Activated T-helper 1 cell treated with anti-CD3 and anti-CD28 coated beads, Interleukin-2, amount 50 U/mL, for 16 hours (primary cell): ENCODE results near the gene ATCAY.

ENCODE experiments used
- DNase-seq, 2 donors: peaks; one replicate each; pipeline ENCODE4 v3.0.0-alpha.2; 2020; ENCODE audit warnings: low read depth in 1 of 2, low spot score in 1 of 2

The ATCAY gene, protein sequence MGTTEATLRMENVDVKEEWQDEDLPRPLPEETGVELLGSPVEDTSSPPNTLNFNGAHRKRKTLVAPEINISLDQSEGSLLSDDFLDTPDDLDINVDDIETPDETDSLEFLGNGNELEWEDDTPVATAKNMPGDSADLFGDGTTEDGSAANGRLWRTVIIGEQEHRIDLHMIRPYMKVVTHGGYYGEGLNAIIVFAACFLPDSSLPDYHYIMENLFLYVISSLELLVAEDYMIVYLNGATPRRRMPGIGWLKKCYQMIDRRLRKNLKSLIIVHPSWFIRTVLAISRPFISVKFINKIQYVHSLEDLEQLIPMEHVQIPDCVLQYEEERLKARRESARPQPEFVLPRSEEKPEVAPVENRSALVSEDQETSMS

DNA sequence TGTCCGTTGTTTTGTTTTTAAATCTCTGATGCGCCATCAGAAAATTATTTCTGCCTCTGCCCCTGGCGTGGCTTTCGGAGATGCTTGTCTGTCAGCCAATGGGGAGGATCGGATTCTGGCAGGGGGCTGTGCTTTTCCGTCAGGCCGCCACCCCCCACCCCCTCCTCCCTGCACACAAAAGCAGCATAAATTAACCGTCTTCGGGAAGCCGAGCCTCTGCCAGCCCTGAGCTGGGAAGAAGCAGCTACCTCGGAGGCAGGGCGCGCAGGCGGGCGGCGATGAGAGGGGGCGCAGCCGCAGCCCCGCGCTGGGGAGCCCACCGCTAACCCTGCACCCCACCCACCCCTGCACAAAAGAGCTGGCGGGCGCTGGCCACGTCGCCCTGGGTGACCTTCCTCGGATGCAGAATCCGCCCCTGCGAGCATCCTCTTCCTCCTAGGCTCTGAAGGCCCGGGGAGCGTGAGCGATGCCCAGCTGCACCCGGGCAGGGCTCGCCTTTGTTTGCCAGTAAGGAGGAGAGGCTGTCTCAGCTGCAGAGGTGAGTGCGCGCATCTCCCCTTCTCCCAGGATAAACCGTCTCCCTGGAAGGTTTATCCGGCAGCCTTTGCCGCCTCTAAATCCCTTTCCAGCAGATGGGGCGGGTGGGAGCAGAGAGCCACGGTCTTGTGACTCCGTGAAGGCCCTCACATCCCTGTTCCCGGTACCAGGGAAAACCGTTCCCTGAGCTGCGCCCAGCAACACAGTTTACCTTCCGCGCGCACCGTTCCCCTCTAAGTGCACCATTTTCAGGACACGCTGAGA is at the start of gene ATCAY:
ATCAY (plus strand) TSS at position 215 of the 801 bp plus-strand sequence. CDS start 5,083 bp downstream, outside the sequence.
- DNase-seq = no peak

- no peak for DNase-seq
These were observed 48.9 kb upstream of the ATCAY start for GRCh38 chr19:3831601-3832000.

DNA sequence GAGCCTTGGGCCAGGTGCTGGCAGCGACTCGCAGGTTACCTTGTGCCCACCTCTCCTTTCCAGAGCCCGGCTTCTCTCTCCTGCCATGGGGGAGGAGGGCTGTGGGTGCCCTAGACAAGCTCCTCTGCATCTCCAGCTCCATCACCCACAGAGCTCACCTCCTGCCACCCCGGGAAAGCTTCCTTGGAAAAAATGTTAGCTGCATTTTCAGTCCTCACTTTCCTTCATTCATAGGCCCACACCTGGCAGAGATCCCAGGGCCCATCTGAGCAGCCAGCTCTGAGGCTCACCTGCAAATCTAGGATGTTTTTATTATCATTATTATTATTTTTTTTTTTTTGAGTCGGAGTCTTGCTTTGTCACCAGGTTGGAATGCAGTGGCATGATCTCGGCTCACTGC is 48.5 kb upstream of the ATCAY start:
- no peak for DNase-seq

GRCh38 chr19:3833578-3834348 is 46.7 kb upstream of the ATCAY start:
- DNase-seq = no peak

DNA sequence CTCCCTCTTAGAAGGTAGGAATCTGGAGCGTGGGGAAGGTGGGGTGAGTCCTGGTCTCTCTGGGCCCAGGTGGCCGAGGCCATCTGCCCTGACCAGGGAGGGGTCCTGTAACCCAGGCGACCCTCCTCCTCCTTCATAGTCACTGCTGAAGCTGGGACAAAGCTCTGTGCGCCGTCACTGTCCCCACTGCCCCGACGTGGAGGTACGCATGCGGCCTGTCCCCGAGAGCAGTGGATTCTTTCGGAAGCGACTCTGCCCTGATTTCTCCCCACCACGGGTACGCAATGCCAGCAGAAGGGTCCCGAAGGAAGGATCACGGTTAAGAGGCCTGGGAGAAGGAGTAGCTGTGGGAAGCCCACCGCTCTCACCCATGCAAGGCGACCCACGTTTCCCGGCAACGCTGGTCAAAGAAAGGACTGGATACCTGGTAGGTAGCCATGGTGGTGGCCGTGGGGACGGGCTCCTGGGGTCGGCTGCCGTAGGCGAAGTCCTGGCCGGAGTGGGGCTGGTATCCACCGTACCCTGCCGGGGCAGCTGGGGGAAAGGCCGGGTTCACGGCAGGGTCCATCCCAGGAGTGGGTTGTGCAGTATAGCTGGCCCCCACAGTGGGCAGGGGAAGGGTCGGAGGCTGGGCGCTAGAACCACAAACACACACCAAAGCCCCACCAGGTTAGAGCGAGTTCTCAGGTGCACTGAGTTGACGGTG is 46.0 kb upstream of the ATCAY start:
- no peak for DNase-seq

GRCh38 chr19:3835055-3835435 is 45.4 kb upstream of the ATCAY start:
- DNase-seq = no peak

- no peak for DNase-seq
These were observed 43.6 kb upstream of the ATCAY start for GRCh38 chr19:3836887-3837286.

- no peak for DNase-seq
These were observed 43.2 kb upstream of the ATCAY start for GRCh38 chr19:3837332-3837731.

DNA sequence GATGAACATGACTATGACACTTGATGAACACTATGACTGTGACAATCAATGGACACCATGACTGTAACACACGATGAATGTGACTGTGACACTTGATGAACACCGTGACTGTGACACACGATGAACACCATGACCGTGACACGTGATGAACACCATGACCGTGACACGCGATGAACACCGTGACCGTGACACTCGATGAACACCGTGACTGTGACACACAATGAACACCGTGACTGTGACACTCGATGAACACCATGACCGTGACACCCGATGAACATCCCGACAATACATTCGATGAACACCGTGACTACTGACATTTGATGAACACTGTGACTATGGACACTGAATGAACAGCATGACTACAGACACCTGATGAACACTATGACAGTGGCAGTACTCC is 42.6 kb upstream of the ATCAY start:
- DNase-seq = no peak

DNA sequence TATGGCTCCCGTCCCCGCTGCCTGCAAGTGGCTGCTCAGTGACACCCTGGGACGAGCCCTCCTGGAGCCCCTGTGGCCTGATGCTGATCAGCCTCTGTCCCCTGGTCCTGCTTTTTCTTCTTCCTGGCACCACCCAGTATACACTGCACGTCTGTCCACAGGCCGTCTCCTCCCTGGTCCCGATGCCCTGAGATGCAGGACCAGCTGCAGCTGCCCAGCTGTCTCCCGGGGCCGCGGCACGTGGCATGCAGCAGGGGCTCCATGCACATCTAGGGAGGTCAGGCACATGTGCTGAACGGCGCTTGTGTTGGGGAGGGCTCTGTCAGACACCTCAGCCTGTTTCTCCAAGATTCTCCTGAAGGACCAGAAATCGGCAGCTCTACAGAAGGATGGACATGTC is 41.8 kb upstream of the ATCAY start:
- no peak for DNase-seq

DNA sequence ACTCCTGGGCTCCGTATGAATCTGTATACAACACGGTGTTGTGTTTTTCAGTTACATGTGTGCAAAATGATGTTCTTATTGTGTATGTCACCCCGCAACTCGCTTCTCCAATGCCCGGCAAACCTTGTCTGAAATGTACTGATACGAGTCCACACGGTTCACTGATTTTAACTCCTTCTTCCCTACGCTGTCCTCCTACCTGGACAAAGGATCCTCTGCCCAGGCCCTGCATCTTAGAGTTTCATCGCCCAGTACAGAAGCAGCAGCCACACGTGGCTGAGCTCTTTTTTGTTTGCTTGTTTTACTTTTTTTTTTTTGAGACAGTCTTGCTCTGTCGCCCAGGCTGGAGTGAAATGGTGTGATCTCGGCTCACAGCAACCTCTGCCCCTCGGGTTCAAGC is 40.5 kb upstream of the ATCAY start:
- no peak for DNase-seq

- DNase-seq = no peak
These were observed 39.7 kb upstream of the ATCAY start for GRCh38 chr19:3840804-3841203.

- no peak for DNase-seq
These were observed 37.5 kb upstream of the ATCAY start for GRCh38 chr19:3842948-3843347.

- no peak for DNase-seq
These were observed 35.9 kb upstream of the ATCAY start for GRCh38 chr19:3844596-3844995.

DNA sequence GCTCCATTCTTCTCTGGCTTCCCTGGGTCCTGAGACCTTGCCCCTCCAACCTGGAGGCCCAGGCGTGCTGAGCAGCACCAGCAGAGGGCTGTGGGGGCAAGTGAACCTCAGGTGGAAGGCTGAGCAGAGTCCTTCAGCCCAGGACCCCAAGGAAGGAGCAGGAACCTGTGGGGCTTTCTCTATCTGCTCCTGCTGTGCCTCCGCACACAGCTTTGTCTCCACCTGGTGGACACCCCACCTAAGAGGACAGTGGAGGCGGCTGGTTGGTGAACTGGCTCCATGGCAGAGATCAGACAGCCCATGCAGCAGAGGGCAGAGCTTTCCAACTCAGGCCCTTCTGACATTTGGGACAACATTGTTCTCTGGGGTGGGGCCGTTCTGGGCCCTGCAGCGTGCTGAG is 31.4 kb upstream of the ATCAY start:
- peak in 1 of 2 donors; percentile 20 for DNase-seq

DNA sequence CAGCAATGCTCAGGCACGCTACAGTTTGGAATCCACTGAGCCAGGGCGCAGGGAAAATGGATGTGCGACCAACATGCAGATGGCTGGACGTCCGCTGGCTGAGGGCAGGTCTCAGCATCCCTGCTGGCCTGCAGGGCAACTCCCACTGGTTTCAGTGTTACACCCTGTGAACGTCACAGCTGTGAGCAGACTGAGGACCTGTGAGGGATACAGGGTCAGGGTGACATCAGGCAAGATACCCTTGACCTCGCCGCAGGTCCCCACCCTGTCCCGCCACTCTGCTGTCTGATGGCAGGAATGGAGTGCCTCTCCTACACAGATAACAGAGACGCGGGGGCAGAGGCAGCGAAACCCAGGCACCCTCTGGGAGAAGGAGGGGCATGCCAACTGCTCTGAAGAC is 30.7 kb upstream of the ATCAY start:
- DNase-seq = no peak

DNA sequence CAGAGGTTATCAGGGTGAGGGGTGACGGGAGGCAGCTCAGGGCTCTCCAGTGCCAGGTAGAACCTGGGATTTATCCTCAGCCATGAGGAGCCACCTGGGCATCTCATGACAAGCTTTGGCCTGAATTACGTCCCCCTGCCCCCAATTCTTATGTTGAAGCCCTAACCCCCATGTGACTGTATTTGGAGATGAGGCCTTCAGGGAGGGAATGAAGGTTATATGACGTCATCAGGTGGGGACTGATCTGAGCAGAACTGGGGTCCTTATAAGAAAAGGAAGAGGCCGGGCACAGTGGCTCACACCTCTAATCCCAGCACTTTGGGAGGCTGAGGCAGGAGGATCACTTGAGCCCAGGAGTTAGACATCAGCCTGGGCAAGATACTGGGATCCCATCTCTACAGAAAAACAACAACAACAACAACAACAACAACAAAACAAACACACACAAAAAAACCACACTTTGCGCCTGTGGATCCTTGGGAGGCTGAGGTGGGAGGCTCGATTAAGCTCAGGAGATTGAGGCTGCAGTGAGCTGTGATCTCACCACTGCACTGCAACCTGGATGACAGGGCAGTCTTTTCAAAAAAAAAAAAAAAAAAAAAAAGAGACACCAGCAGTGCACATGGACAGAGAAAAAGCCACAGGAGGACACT is 30.0 kb upstream of the ATCAY start:
- no peak for DNase-seq

DNA sequence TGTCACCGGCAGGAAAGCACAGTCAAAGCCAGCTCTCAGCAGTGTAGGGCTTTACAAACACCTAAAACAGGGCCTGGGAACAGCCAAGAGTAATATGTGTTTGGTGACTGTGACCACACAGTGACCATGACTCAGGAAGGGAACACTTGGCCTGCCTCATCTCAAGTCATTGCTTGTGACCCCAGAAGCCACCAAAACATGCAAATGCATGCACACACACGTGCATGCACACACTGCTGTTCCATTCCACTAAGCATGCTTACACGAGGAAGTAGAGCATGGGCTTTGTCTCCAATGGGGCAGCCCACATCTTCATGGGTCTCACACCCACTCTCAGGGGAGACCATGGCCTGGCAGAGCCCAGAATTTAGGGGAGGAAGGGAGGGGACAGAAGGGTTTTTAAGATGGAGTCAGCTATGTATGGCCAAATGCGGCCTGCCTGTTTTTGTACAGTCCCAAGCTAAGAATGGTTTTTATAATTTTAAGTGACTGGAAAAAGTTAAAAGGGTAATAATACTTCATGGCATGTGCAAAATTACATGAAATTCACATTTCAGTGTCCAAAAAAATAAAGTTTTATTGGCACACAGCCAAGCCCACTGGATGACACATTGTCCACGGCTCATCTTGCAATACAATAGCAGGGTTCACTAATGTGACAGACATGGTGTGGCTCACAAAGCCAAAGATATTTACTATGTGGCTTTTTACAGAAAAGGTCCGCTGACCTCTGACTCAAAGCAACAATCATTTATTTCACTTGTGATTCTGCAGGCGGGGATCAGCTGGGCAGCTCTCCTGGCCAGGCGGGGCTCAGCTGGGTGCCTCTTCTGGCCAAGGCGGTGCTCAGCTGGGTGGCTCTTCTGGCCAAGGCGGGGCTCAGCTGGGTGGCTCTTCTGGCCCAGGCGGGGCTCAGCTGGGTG is 29.0 kb upstream of the ATCAY start:
- DNase-seq = no peak

DNA sequence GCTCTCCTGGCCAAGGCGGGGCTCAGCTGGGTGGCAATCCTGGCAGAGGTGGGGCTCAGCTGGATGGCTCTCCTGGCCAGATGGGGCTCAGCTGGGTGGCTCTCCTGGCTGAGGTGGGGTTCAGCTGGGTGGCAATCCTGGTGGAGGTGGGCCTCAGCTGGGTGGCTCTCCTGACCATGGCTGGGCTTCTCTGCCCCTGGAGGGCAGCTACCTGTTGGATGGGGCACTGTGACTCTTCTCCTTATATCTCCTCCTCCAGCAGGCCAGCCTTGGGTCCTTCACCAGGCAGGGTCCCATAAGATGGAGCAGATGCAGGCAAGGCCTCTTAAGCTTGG is 28.3 kb upstream of the ATCAY start:
- no peak for DNase-seq
